Activated CD4-positive, alpha-beta T cell treated with anti-CD3 and anti-CD28 coated beads for 36 hours (primary cell): ENCODE measurements around the gene RASSF10. TPM values are rescaled to one million over a fixed set of nuclear protein-coding genes. Genes with fewer than 3 reads are reported as not detected.

Experiments
- ATAC-seq: fragments of 200-7000 bp; cut with Tn5 transposase; one replicate; pipeline ENCODE4 v1.10.0; 2021; ENCODE audit warnings: mild to moderate bottlenecking, moderate library complexity
- CTCF ChIA-PET: fragments of 350-600 bp; sonication (Branson Sonifier 250); formaldehyde crosslinking; loops from one replicate; lab custom pipeline; 2021; ENCODE audit warnings: antibody characterized with exemption; lab: Charles Lee
- POLR2A ChIA-PET: fragments of 350-600 bp; sonication (Branson Sonifier 250); formaldehyde crosslinking; loops from one replicate; lab custom pipeline; 2021; ENCODE audit warnings: antibody characterized with exemption, inconsistent platforms; lab: Charles Lee
- DNase-seq: peaks from one replicate; pipeline ENCODE4 v3.0.0-alpha.2; 2020
- H3K27ac Mint-ChIP-seq: one replicate; pipeline ENCODE4 v1.8.0; 2021; ENCODE audit warnings: mixed read lengths
- H3K27me3 Mint-ChIP-seq: one replicate; pipeline ENCODE4 v1.8.0; 2021; ENCODE audit warnings: mixed read lengths
- H3K36me3 Mint-ChIP-seq: one replicate; pipeline ENCODE4 v1.8.0; 2021; ENCODE audit warnings: low read depth, mixed read lengths
- H3K4me1 Mint-ChIP-seq: one replicate; pipeline ENCODE4 v1.8.0; 2021; ENCODE audit warnings: mixed read lengths
- H3K4me3 Mint-ChIP-seq: one replicate; pipeline ENCODE4 v1.8.0; 2021; ENCODE audit warnings: mild to moderate bottlenecking, moderate library complexity, mixed read lengths
- H3K9me3 Mint-ChIP-seq: one replicate; pipeline ENCODE4 v1.8.0; 2021; ENCODE audit warnings: low read depth, mixed read lengths
- intact Hi-C, 2 experiments: fragments of 100-400 bp; cut with DNase I in 1 of 2; cut with micrococcal nuclease in 1 of 2; formaldehyde crosslinking; loops; one replicate each; pipeline versions ENCODE4 v1.14.2 to v1.15.1; 2022 to 2024; cut with DNase I, micrococcal nuclease
- total RNA-seq, 2 experiments: library from RNA; stranded (reverse); gene quantifications; one replicate each; pipeline ENCODE4 v1.2.3, GENCODE V29; 2021

The RASSF10 gene
- total RNA-seq, 2 experiments from 2014 or later, result not detected

- no peak for DNase-seq
- peaks cover 3% of the 10 kb centered on the region for H3K27me3 Mint-ChIP-seq
- H3K9me3 Mint-ChIP-seq, result no peaks in the 10 kb centered on the region
- intact Hi-C loops, result no loop called here
- H3K4me3 Mint-ChIP-seq, result no peak overlapping the region
- no peaks in the 10 kb centered on the region for H3K4me1 Mint-ChIP-seq
- ChIA-PET CTCF (interaction anchor here (1.2 kb wide), 1 partner anchor 11 kb away, joined by 4 read pairs; no protein-coding TSS in a partner anchor), POLR2A (no interaction called here)
- ATAC-seq, result no peak
- H3K27ac Mint-ChIP-seq, result no peak overlapping the region
- no peaks in the 10 kb centered on the region for H3K36me3 Mint-ChIP-seq
These were observed 33.9 kb upstream of the RASSF10 start for GRCh38 chr11:12975195-12975594.

- ChIA-PET CTCF (interaction anchor here (1.3 to 2.1 kb wide), 2 partner anchors 15 to 16 kb away, joined by 3 to 8 read pairs; no protein-coding TSS in a partner anchor), POLR2A (no interaction called here)
- Mint-ChIP-seq H3K36me3 (no peaks in the 10 kb centered on the region), H3K4me3 (no peak overlapping the region), H3K4me1 (no peaks in the 10 kb centered on the region), H3K27ac (no peak overlapping the region), H3K27me3 (peaks cover 16% of the 10 kb centered on the region), H3K9me3 (no peaks in the 10 kb centered on the region)
- intact Hi-C loops, result no loop called here
- DNase-seq (no peak), ATAC-seq (no peak)
These were observed 29.0 kb upstream of the RASSF10 start for GRCh38 chr11:12979928-12980689.

GRCh38 chr11:12981676-12982522 lies 27.2 kb upstream of the RASSF10 start:
- Mint-ChIP-seq H3K9me3 (no peaks in the 10 kb centered on the region), H3K36me3 (no peaks in the 10 kb centered on the region), H3K27ac (no peak overlapping the region), H3K4me1 (no peaks in the 10 kb centered on the region), H3K4me3 (no peak overlapping the region), H3K27me3 (peaks cover 26% of the 10 kb centered on the region)
- POLR2A ChIA-PET, result no interaction called here
- CTCF ChIA-PET, result interaction anchor here (0.7 to 2.1 kb wide), 3 partner anchors 17 to 362 kb away, joined by 3 to 8 read pairs (median 5); no protein-coding TSS in a partner anchor
- ATAC-seq (no peak), DNase-seq (no peak)
- intact Hi-C loops, result no loop called here

DNA sequence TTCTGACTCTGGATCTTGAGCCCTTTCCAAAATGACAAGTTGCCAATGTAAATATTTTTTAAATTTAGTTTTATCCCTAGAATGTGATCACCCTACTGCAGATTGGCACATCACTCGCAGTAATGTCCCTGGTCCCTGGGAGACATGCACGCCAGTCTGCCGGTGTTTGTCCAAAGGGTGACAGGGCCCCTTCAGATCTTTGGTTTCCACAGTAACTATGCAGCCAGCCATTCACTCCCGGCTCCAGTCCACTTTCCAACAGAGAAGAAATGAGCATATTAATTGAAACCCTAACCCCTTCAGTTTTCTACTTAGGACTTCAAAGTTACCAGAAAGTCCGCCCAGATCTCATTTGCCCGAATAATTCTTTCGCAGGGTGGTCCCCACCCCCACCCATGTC lies 25.8 kb upstream of the RASSF10 start:
- H3K27me3 Mint-ChIP-seq, result peaks cover 24% of the 10 kb centered on the region
- no peaks in the 10 kb centered on the region for H3K36me3 Mint-ChIP-seq
- POLR2A ChIA-PET, result no interaction called here
- intact Hi-C loops, result no loop called here
- CTCF ChIA-PET, result interaction anchor here (0.6 kb wide), 1 partner anchor 410 kb away, joined by 3 read pairs; no protein-coding TSS in a partner anchor
- H3K4me1 Mint-ChIP-seq, result no peaks in the 10 kb centered on the region
- H3K9me3 Mint-ChIP-seq, result no peaks in the 10 kb centered on the region
- H3K27ac Mint-ChIP-seq, result no peak overlapping the region
- ATAC-seq (no peak), DNase-seq (no peak)
- H3K4me3 Mint-ChIP-seq, result no peak overlapping the region

- intact Hi-C loops, result no loop called here
- no peaks in the 10 kb centered on the region for H3K4me1 Mint-ChIP-seq
- CTCF ChIA-PET, result no interaction called here
- DNase-seq (no peak), ATAC-seq (no peak)
- H3K36me3 Mint-ChIP-seq, result no peaks in the 10 kb centered on the region
- peaks cover 26% of the 10 kb centered on the region for H3K27me3 Mint-ChIP-seq
- H3K4me3 Mint-ChIP-seq, result no peak overlapping the region
- H3K27ac Mint-ChIP-seq, result no peak overlapping the region
- H3K9me3 Mint-ChIP-seq, result no peaks in the 10 kb centered on the region
- POLR2A ChIA-PET, result no interaction called here
These were observed 22.8 kb upstream of the RASSF10 start for GRCh38 chr11:12986194-12986898.

GRCh38 chr11:12989428-12990161 lies 19.5 kb upstream of the RASSF10 start:
- Mint-ChIP-seq H3K27me3 (peaks cover 19% of the 10 kb centered on the region), H3K4me1 (no peaks in the 10 kb centered on the region), H3K36me3 (no peaks in the 10 kb centered on the region), H3K27ac (no peak overlapping the region), H3K9me3 (no peaks in the 10 kb centered on the region), H3K4me3 (no peak overlapping the region)
- intact Hi-C loops, result no loop called here
- ATAC-seq, result no peak
- ChIA-PET CTCF (interaction anchor here (0.6 kb wide), 1 partner anchor 144 kb away, joined by 3 read pairs; no protein-coding TSS in a partner anchor), POLR2A (interaction anchor here (0.8 kb wide), 1 partner anchor 471 kb away, joined by 3 read pairs; no protein-coding TSS in a partner anchor)
- DNase-seq, result no peak

- intact Hi-C loops, result no loop called here
- peaks cover 19% of the 10 kb centered on the region for H3K27me3 Mint-ChIP-seq
- ChIA-PET POLR2A (no interaction called here), CTCF (interaction anchor here (0.6 kb wide), 1 partner anchor 144 kb away, joined by 3 read pairs; no protein-coding TSS in a partner anchor)
- no peaks in the 10 kb centered on the region for H3K36me3 Mint-ChIP-seq
- ATAC-seq (no peak), DNase-seq (no peak)
- no peaks in the 10 kb centered on the region for H3K9me3 Mint-ChIP-seq
- no peaks in the 10 kb centered on the region for H3K4me1 Mint-ChIP-seq
- H3K27ac Mint-ChIP-seq, result no peak overlapping the region
- H3K4me3 Mint-ChIP-seq, result no peak overlapping the region
These were observed 19.0 kb upstream of the RASSF10 start for GRCh38 chr11:12990162-12990480.

DNA sequence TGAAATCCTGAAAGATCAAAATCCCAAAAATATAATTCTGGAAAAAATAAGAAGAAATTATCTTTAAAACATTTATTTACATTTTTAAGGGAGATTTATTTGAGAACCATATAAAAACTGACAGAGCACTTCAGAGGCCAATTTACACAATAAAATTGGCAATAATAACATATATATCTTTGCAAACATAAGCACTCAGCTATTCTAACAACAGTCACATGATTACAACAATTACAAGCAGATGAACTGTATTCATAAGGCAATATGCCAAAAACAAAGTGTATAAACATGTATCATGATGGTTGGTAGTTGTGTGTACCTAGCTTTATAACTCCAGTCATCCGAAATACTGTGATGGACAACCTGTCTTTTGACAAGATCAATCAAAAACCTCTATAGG lies 17.7 kb upstream of the RASSF10 start:
- DNase-seq (no peak), ATAC-seq (no peak)
- no peaks in the 10 kb centered on the region for H3K36me3 Mint-ChIP-seq
- peaks cover 13% of the 10 kb centered on the region for H3K27me3 Mint-ChIP-seq
- POLR2A ChIA-PET, result no interaction called here
- no peak overlapping the region for H3K4me3 Mint-ChIP-seq
- no peaks in the 10 kb centered on the region for H3K4me1 Mint-ChIP-seq
- CTCF ChIA-PET, result no interaction called here
- no peak overlapping the region for H3K27ac Mint-ChIP-seq
- no peaks in the 10 kb centered on the region for H3K9me3 Mint-ChIP-seq
- intact Hi-C loops, result no loop called here

DNA sequence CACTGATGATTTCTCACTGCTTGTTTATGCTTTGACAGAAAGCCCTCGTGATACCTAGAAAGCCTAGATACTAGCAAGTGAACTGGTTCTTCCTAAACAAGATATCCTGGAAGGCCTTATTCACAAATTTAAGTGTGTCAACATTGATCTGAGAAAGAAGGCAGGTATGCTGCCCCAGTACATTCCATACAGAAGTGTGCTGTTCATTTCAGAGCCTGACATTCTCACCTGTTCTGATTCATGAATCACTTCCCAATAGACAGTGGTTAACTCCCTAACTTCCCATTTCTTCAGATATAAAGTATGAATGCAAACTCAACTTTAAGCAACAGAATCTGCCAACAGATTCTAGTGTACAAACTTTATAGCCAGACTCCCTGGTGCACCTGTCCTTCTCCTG lies 15.5 kb upstream of the RASSF10 start:
- H3K27me3 Mint-ChIP-seq, result peaks cover 12% of the 10 kb centered on the region

DNA sequence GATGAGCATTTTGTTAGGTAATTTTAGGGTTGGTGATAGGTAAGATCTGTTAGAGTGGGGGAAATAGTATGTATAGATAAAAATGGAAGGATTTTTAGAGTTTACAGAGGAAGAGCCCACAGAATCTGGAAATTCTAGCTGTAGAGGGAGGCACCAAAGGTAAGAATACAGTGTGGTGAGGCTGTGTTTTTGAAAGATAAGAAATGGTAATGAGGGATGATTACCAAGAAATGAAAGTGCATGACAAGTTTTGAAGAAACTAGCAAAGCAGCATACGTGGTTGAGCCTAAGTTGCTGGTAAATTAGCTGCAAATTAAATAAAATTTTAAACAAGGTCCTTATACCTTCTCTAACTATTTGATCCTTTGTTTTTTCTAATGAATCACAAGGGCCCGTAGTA lies 14.6 kb upstream of the RASSF10 start:
- H3K4me1 Mint-ChIP-seq, result no peaks in the 10 kb centered on the region
- intact Hi-C loops, result no loop called here
- H3K4me3 Mint-ChIP-seq, result no peak overlapping the region
- H3K27ac Mint-ChIP-seq, result no peak overlapping the region
- POLR2A ChIA-PET, result no interaction called here
- DNase-seq (no peak), ATAC-seq (no peak)
- H3K36me3 Mint-ChIP-seq, result no peaks in the 10 kb centered on the region
- CTCF ChIA-PET, result no interaction called here
- no peaks in the 10 kb centered on the region for H3K9me3 Mint-ChIP-seq
- H3K27me3 Mint-ChIP-seq, result peaks cover 11% of the 10 kb centered on the region

More for the DNA sequence above, 15.5 kb upstream of the RASSF10 start:
- Mint-ChIP-seq H3K4me3 (no peak overlapping the region), H3K4me1 (no peaks in the 10 kb centered on the region), H3K27ac (no peak overlapping the region), H3K9me3 (no peaks in the 10 kb centered on the region), H3K36me3 (no peaks in the 10 kb centered on the region)
- ATAC-seq, result no peak
- no peak for DNase-seq
- intact Hi-C loops, result no loop called here
- CTCF ChIA-PET, result no interaction called here
- POLR2A ChIA-PET, result no interaction called here

- Mint-ChIP-seq H3K27me3 (peaks cover 7% of the 10 kb centered on the region), H3K36me3 (no peaks in the 10 kb centered on the region), H3K9me3 (no peaks in the 10 kb centered on the region), H3K27ac (no peak overlapping the region), H3K4me1 (no peaks in the 10 kb centered on the region), H3K4me3 (no peak overlapping the region)
- DNase-seq, result no peak
- ChIA-PET CTCF (no interaction called here), POLR2A (no interaction called here)
- no peak for ATAC-seq
- intact Hi-C loops, result no loop called here
These were observed 13.9 kb upstream of the RASSF10 start for GRCh38 chr11:12995188-12995587.
